COLO668 (cell line): Measurements from ENCODE around the gene TARBP1.
A peak's percentile ranks its signal among the peaks of the same experiment; 100 is the strongest.
"Not testable (repeated sequence)": the region's sequence is repeated elsewhere in the genome, so short reads cannot be mapped to it uniquely, and the experiment has no call there.

Experiments used
- DNase-seq: peaks from one replicate; lab custom pipeline; 2025; ENCODE audit not compliant: unreplicated experiment; lab: John Stamatoyannopoulos, UW

The TARBP1 gene

DNA sequence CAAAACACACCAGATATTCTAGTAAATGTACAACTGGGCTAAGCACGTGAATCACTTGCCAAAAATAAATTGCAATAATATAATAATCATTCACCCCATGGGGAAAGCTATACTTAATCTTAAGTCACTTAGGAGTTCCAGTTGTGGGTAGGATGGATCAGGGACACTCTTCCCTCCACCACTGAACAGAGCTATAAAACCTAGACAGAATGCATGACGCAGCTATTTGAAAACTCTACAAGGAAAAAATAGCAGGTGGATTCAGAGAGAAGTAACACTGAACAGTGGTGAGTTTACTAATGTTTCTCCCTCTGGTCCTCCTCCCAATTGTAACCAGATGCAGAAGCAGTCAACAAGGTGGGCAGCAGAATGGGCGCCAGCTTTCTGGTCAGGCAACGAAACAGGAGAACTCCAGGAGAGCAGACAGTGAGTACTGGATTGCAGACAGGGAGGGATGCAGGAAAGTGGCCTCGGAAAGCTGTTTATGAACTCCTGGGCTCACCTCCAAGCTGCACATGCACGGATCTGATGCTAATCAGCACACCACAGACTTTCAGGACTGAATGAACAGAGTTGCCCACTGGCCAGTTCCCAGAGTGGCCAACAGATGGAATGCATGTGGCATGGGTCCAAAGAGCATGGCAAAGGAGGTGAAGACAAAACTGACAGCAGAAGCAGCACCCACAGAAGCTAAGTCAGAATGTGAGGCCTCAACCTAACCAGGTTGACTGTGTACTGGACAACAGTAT, 41.4 kb downstream of the TARBP1 start:
- DNase-seq = no peak

DNA sequence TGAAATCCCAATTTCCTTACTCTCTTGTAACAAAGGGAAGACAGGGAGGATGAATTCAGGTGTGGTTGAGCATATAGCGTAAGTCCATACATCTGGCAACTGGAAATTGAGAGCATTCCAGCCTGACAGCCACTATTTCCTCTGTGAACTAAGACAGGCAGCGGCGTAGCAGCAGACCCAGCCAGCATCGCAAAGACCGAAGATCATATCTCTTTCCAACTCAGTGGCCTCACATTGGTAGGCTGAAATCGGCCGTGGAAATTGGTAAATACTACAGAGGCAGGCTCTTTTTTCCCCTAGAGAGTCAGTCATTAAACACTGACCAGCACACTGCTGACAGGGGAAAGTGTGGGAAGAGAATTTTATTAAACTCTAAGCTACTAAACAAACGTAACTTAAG, 43.4 kb downstream of the TARBP1 start:
- no peak for DNase-seq

DNA sequence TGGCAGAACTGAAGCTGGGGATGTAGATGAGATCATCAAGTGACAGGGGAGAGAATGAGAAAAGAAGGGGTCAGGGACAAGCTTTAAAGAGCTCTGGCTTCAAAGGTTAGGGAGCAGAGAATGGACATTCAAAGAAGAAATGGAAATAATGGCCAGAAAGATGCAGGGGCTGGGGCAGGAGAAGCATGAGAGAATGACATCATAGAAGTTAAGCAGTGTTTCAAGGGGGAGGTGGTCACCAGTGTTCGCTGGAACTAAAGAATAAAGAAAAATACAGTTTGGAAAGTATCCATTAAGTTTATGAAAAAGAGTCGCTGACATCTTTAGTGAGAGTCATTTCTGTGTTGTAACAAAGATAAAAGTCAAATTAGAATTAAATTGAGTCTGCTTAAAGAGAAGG, 44.3 kb downstream of the TARBP1 start:
- DNase-seq = no peak

DNA sequence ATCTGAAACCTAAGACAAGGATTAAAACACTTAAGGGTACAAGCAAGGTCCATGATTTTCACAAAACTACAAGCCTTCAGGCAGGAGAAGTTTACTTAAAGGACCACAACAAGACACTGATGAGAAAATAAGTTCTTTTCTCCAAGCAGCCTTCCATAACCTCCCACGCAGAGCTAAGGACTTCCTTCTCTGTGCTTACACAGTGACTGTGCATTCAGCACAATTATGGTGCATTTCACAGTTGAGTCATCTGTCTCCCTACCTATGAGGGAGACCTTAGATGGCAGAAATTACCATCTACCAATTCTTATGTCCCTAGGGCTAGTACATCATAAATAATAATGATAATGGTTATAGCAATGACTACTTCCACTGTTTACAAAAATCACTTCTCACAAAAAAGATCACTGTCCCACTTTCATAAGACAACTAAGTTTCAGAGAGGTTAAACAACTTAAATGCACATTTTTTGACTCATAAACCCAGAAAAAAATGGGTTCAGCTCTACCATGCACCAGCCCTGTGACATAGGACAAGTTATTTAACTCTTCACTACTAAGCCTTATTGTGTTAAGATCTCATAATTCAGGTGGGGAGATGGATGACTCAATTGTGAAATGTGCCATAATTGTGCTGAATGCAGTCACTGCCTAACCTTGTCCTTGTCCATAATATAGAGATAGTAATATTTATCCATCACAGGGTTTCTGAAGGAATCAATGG, 45.3 kb downstream of the TARBP1 start:
- DNase-seq = no peak

DNA sequence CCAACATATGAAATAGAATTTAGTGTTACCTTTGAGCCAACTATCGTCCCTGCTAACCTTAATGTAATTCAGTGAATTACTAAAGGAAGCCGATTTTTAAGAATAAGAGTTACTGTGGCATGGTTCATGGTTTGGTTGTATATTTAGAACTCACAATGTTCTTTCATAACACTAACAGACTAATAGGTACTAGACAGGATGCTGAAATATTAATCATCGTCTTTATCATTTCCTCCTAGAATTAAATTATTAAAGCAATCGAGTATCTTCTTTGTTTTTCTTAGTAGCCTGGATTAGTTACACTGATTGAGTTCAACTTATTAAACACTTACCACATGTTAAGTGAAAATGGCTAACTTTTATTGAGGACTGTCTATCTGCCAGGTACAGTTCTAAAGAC, 47.7 kb downstream of the TARBP1 start:
- DNase-seq = no peak

DNA sequence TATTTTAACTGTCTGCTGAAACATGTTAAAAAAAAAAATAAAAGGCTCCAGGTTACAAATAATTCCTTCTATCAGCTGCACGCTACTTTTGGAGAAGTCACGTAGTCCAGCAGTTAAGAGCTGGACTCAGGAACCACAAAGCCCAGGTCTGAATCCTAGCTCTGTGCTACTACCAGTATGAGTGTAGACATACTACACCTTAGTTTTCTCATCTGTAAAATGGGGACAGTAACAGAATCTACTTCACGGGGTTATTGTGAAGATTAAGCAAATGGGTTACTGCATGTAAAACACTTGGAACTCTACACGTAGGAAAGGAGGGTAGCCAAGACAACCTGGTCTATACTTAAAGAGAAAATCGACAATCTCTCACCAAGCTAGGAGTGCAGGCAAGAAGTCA, 48.3 kb downstream of the TARBP1 start:
- no peak for DNase-seq

DNA sequence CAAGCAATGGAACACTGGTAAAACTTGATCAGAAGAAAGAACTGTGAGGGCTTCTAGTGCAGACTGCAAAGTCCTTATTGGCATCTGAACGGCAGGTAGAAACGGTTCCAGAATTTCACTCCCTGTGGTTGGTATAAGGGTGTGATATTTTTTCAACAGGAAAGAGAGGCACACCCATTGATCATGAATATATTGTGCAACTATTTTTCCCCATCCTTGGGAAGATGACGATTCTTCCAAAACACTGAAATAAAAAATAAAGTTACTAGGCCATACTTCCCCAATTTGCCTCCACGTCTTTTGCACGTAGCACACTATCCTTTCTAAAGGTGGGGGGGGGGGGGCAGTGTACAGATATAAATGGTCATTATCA, 49.6 kb downstream of the TARBP1 start:
- DNase-seq = no peak

DNA sequence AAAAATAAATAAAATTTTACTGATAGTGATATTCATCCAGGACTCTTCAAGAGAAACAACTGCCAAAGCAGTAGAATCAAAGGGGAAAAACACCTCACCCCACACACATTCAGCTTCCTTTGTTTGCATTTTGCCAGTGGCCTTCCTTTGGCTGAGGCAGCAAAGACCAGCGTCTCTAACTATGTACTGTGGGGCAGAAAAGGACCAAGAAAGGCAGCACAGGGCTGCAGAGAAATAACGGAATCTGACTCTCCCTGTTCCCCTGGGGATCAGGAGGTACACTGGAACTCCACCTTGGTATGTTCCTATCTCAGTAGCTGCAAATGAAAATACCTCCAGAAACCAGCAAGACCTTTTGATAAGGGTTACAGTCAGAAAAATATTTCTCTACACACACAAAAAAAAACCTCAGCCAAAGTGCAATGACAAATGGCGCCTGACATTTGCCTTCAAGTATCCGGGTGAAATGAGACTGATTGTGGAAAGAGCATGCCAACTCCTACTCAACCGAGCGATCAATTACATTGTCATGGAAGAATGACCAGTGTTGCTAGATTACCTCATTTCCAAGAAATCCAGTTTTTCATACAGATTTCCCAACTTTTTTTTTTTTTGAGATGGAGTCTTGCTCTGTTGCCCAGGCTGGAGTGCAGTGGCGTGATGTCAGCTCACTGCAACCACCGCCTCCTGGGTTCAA, 50.9 kb downstream of the TARBP1 start:
- no peak for DNase-seq

DNA sequence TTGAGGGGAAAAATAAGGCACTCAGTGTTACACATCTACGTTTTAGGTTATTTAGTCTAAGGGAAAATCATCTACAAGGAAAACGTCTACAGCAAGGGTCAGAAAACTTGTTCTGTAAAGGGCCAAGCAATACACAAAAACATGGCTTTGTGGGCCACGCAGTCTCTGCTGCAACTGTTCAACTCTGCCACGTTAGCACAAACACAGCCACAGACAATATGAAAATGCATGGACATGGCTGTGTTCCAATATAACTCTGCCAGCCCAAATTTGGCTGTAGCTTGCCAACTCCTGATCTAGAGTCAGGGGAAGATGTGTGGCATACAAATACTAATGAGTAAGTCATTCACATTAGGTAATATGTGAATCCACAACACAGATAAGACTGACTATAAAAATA, 65.0 kb downstream of the TARBP1 start:
- DNase-seq = no peak

DNA sequence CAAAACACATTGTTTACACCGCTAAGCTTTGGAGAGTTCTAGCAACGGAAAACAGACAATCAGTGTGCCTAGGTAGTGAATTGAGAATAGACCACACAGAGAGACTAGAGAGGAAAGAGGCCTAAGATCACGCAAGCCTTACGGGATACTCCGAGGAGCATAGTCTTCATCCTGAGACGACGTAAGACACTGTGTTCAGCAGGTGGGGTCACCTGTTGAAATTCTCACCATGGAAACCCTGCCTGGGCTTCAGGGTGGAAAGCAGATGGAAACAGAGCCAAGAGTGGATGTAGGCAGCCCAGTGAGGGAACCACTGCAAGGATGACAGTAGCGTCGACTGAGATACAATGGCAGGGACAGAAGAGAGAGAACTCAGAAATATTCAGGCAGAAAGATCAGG, 65.5 kb downstream of the TARBP1 start:
- DNase-seq = no peak

DNA sequence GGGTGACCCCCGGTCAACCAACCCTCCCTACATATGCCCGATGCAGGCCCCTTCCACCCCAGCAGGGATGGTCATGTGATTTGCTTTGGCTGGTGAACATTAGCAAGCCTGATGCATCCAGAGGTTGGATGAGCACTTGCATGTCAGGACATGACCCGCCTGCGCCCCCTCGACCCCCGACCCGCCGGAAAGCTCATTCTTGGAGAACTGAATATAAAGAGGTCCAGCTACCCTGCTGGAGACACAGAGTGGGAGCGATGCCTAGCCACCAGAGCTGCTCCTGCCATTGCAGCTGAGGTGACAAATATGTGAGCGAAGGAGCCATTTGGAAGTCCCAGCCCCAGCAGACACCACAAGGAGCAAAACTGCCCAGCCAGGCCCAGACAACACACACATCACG, 66.1 kb downstream of the TARBP1 start:
- peak; percentile 32 for DNase-seq

DNA sequence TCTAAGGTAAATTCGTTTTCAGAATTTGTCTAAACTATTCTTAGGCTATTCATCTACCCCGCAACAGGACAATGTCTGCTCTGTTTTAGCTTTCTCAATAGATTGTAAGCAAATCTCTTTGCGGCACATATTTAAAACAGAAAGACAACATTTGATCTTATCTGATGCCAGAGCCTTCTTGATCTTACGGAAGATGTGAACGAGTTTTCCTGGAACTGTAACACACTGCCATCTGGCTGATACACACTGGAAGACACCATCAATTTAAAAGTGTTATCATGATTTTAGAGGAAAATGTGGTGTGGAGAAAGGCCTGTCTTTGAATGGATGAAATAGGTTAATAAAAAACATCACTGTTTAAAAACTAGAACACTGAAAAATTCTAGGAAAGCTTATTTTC, 69.7 kb downstream of the TARBP1 start:
- no peak for DNase-seq

DNA sequence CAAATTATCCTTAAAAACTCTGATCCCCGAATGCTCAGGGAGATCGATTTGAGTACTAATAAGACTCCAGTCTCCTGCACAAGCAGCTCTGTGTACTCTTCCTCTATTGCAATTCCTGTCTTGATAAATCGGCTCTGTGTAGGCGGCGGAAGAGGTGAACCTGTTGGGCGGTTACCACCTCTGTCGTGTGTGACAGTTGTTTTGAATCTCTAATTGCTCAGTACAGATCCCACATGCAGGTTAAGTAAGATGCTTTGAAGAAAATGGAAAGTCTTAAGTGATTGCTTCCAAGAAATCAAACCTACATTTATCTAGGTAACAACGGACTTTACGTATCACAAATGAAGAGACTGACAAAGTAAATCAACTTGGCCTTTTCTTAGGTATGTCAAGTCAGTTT, 70.2 kb downstream of the TARBP1 start:
- DNase-seq = no peak

DNA sequence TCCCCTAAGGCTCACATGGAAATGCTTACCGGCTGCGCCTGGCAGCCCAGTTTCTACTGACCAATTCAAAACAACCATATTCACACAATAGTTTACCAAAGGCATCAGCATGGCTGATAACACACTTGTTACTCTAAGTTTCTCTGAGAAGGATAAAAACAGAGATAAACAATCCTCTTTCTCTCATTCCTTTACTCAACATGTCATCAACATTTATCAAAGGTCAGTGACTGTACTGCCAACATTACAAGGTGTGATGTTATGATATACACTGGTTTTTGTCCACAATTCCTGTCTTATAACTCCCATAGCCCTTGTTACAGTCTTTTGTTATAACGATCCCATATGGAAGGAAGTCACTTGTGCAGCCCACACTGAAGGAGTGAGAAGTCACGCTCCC, 72.1 kb downstream of the TARBP1 start:
- no peak for DNase-seq

DNA sequence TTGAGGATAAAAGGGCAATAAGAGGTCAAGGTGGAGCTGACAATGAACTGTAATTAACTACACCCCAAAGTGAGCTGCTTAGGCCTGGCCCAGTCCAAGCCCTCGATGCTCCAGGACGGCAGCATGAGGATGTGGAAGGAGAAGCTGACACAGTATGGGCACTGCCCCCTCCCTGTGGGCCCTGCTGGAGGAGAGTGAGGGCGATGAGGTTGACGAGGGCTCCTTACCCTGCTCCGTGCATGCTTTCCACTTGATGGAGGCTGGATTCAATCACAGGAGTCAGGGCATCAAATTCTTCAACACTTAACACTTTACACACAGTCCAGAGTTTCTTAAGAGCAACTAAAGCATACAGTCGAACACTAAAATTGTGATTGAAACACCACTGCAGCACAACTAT, 73.3 kb downstream of the TARBP1 start:
- DNase-seq = no peak

DNA sequence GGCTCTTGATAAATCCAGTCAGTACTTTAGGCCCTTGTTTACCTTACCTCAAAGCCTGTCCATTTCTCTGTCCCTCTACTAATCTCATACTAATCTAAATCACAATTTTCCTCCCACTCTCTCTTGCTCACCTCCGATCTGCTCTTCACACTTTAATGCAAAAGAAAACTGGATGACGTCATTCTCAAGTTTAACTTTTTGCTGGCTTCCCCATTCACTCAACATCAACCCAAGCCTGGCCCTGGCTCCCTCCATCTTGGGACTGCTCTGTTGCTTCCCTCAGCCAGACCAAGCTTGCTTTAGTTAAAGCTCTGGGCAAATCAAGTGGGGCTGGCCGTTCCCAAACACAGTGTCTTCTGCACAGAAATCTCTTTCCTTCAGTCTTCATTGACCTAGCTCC, 76.0 kb downstream of the TARBP1 start:
- DNase-seq = no peak

DNA sequence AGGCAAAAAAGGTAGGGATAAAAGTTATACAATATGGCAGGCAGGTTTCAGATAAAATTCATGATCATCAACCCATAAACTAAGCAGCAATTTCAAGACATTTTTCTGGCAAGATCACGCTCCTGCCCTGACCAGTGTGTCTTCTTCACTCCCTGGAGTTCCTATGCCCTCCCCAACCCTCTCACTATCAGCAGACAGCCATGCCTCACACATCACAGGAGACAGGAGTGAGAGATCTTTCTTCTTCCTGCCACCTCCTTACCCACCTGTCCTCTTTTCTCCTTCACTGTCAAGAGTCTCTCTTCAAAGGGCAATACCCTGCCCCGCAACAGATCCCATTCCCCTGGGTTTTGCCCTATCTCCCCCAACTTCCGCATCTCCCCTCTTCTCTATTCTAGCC, 77.3 kb downstream of the TARBP1 start:
- DNase-seq = no peak

DNA sequence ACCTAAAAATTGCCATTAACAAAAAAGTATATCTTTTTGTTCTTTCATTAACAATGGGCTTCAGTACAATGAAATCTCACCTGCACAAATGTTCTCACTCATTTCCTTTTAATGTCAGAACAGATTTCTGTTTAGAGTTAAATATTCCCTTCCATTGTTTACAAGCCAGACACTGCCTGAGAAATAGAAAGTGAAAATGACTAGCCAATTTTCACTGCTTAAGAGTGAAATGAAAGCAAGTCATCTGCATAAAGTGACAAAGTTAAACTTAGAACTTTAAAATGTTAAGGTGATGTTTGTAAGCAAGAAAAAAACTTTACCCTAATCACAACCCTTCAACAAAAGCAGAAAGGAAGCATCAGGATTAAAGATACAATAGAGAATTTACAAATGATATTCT, 78.2 kb downstream of the TARBP1 start:
- no peak for DNase-seq

DNA sequence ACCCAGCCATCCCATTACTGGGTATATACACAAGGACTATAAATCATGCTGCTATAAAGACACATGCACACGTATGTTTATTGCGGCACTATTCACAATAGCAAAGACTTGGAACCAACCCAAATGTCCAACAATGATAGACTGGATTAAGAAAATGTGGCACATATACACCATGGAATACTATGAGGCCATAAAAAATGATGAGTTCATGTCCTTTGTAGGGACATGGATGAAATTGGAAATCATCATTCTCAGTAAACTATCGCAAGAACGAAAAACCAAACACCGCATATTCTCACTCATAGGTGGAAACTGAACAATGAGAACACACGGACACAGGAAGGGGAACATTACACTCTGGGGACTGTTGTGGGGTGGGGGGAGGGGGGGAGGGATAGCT, 79.5 kb downstream of the TARBP1 start:
- DNase-seq = not testable (repeated sequence)

DNA sequence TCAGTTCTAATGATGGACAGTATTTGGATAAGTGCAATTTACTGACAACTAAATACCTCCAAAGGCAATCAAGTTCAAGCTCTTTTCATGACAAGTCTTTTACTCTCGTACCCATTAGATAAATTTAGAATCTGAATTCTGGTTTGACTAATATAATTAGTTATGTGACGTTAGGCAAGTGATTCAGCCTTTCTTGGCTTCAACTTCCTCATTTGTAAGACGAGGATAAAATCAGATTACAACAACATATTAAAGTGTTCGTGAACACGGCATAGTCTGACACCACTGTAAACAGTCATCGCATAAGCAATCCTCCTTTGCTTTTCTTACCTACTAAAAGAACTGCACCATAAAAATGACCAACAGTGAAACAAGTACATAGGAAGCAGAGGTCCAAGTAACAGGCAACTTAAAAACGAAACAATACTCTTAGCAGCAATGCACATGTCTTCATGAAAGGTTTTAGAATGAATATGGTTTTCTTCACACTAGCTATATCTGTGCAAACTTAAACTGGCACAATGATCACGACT, 80.1 kb downstream of the TARBP1 start:
- DNase-seq = no peak

DNA sequence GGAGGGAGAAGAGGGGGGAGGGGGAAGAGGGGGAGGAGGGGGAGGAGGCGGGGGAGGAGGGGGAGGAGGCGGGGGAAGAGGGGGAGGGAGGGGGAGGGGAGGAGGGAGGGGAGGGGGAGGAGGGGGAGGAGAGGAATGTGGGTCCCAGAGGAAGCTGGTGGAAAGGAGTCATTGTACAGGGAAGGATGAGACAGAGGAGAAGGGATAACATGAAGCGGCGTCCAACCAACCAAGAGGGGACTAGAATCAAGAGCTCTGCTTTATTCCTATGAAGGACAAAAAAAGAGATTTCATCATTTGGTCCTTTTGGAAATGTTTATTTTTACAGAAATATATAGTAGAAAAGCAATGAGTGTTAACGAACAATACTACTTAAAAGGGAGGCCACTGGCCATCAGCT, 81.2 kb downstream of the TARBP1 start:
- DNase-seq = no peak

DNA sequence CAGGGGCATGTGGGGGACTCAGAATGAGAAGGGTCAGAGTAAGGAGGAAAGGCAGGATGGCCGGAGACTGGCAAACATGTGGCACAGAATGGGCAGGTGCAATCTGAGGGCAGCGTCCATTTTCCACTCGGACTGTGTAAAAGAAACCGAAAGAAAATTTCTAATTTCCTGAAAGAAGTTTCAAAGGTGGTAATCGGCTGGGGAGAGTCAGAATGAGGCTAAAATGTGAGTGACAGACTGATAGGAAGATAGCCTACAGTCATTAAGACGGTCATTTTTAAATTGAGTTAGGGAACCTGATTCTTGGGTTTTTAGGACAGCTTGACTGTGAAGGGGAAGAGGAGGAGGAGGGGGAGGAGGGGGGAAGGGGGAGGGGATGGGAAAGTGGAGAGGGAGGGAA, 82.1 kb downstream of the TARBP1 start:
- DNase-seq = no peak
